Keratinocyte (primary cell): ENCODE results near the gene LALBA.

Experiments used
- CTCF ChIP-seq, 3 experiments: IDR thresholded peaks in 1 of 3; conservative IDR thresholded peaks in 1 of 3; optimal IDR thresholded peaks in 1 of 3; 2 replicates in 2 of 3; 3 replicates in 1 of 3; pipeline versions ENCODE3 to v1.5.1; 2011; ENCODE audit warnings: low read length in 3 of 3, mild to moderate bottlenecking in 3 of 3, moderate library complexity in 2 of 3, control low read depth in 1 of 3, inconsistent platforms in 1 of 3; ENCODE audit not compliant: insufficient read depth in 2 of 3; ENCODE audit errors: extremely low read depth in 1 of 3
- EZH2 ChIP-seq: IDR thresholded peaks from one replicate; pipeline ENCODE4 v1.6.1; 2012; ENCODE audit warnings: inconsistent platforms, mild to moderate bottlenecking, low read length, moderate library complexity

DNA sequence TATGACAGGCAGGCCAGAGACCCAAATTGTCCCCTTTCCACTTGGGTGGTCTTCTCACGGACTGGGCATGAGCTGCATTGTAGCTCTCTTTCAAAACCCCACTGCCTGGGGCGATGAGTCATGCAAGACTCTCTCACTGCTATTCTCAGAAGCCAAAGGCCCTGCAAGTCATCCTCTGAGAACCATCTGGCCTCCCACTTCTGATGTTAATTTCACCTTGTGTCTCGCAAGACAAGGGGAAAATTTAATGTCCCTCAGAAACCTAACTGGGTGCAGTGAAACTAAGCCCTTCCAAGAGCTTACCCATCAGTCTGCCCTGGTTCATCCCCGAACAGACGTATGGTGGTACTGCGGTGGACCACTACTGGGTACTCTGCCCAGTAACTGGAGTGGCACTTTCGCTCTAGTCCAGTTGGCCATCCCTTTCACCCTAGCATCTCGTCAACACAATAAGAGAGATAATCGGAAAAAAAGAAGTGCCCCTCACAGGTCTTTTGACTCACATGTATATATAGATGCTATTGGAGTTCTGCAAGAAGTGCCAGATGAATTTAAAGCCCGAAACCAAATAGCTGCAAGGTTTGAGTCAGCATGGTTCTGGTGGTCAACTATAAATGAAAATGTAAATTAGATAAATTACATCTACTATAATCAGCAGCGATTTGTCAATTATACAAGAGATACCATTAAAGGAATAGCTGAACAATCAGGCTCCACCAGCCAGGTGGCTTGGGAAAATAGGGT is 31.3 kb upstream of the LALBA start:
- TF ChIP-seq CTCF (optimal IDR thresholded peaks at IDR 0.05 in 1 of 3, IDR thresholded peaks at IDR 0.05 in 1 of 3, conservative IDR thresholded peaks at IDR 0.05 in 1 of 3; ENCODE audit: extremely low read depth in 1 of 3, insufficient read depth in 2 of 3, low read length in 3 of 3) = no peak
- no peak for TF ChIP-seq EZH2
